T-helper 22 cell (primary cell): Measurements from ENCODE around the gene PPRC1.
"Not testable (repeated sequence)": the region's sequence is repeated elsewhere in the genome, so short reads cannot be mapped to it uniquely, and the experiment has no call there.

ENCODE experiments used
- DNase-seq: peaks from one replicate; pipeline ENCODE4 v3.0.0-alpha.2; 2020; ENCODE audit warnings: low read depth

Gene PPRC1

GRCh38 chr10:102150970-102151773 lies 18.3 kb downstream of the PPRC1 start:
- DNase-seq, result no peak

- peak; percentile 99 for DNase-seq
Observed at GRCh38 chr10:102151774-102152544, 19.1 kb downstream of the PPRC1 start, which contains the start of gene NOLC1. Gene NOLC1 (plus strand): TSS chr10:102152389. CDS start chr10:102152411, 22 bp downstream.

GRCh38 chr10:102152545-102152890 lies 19.7 kb downstream of the PPRC1 start:
- no peak for DNase-seq

- no peak for DNase-seq
Observed at GRCh38 chr10:102153093-102153620, 20.3 kb downstream of the PPRC1 start.

GRCh38 chr10:102154466-102155116 lies 21.8 kb downstream of the PPRC1 start:
- no peak for DNase-seq

- DNase-seq, result no peak
Observed at GRCh38 chr10:102157224-102157623, 24.4 kb downstream of the PPRC1 start.

GRCh38 chr10:102159051-102159597 lies 26.3 kb downstream of the PPRC1 start:
- no peak for DNase-seq

GRCh38 chr10:102159831-102160230 lies 27.0 kb downstream of the PPRC1 start:
- no peak for DNase-seq

- DNase-seq, result no peak
Observed at GRCh38 chr10:102163342-102163989, 30.6 kb downstream of the PPRC1 start.

- DNase-seq, result no peak
Observed at GRCh38 chr10:102167861-102168260, 35.0 kb downstream of the PPRC1 start.

- no peak for DNase-seq
Observed at GRCh38 chr10:102170602-102171001, 37.8 kb downstream of the PPRC1 start.

- DNase-seq, result no peak
Observed at GRCh38 chr10:102172288-102172687, 39.4 kb downstream of the PPRC1 start.

- DNase-seq, result no peak
Observed at GRCh38 chr10:102175415-102175814, 42.6 kb downstream of the PPRC1 start.

- DNase-seq, result no peak
Observed at GRCh38 chr10:102184606-102185005, 51.8 kb downstream of the PPRC1 start.

GRCh38 chr10:102185272-102185671 lies 52.4 kb downstream of the PPRC1 start:
- no peak for DNase-seq

- DNase-seq, result no peak
Observed at GRCh38 chr10:102185811-102186527, 53.1 kb downstream of the PPRC1 start.

- no peak for DNase-seq
Observed at GRCh38 chr10:102188298-102188940, 55.6 kb downstream of the PPRC1 start.

GRCh38 chr10:102188941-102189898 lies 56.4 kb downstream of the PPRC1 start:
- not testable (repeated sequence) for DNase-seq

- DNase-seq, result no peak
Observed at GRCh38 chr10:102191956-102192355, 59.1 kb downstream of the PPRC1 start.
